ENCODE results near the gene ST8SIA1. TPM values are rescaled to one million over a fixed set of nuclear protein-coding genes. Genes with fewer than 3 reads are reported as not detected.

The ST8SIA1 gene
- total and polyA plus RNA-seq, 2 of the 8 experiments (the other 6 are each of a cell fraction or from before 2014, with no cell fraction given), result 1.9 to 4.4 TPM

GRCh38 chr12:22307811-22308210 lies 26.7 kb downstream of the ST8SIA1 start:
- Histone ChIP-seq H3K4ac (replicated peaks; ENCODE audit: insufficient read length, low read depth, low read length) (no peak overlapping the region), H3K79me2 (ENCODE audit: control insufficient read depth in 1 of 2, insufficient read depth in 2 of 2, low read length in 2 of 2) (no peaks in the 10 kb centered on the region), H3K14ac (ENCODE audit: insufficient read length) (no peak overlapping the region), H3K27me3 (replicated peaks in 1 of 4; ENCODE audit: control insufficient read depth in 3 of 4, extremely low read depth in 1 of 4, insufficient read depth in 3 of 4, low read length in 3 of 4) (no peaks in the 10 kb centered on the region), H2BK20ac (ENCODE audit: low read length) (no peak overlapping the region), H3K79me1 (ENCODE audit: low read depth, low read length) (no peaks in the 10 kb centered on the region), H2BK15ac (ENCODE audit: low read length) (no peak overlapping the region), H3K23ac (ENCODE audit: insufficient read length) (no peak overlapping the region), H2BK5ac (ENCODE audit: low read depth, low read length) (no peak overlapping the region), H2BK12ac (ENCODE audit: low read depth, low read length) (no peak overlapping the region), H4K91ac (replicated peaks; ENCODE audit: insufficient read length, low read length) (no peak overlapping the region), H3K56ac (replicated peaks; ENCODE audit: insufficient read length, low read depth, low read length) (no peak overlapping the region), H3K18ac (ENCODE audit: extremely low read depth, low read length) (no peak overlapping the region), H4K8ac (ENCODE audit: extremely low read depth, insufficient read depth, low read length) (no peak overlapping the region), H3K9me3 (ENCODE audit: insufficient read depth in 2 of 2, low read depth in 1 of 2, low read length in 1 of 2) (no peaks in the 10 kb centered on the region), H4K5ac (ENCODE audit: insufficient read length, low read depth, low read length) (no peak overlapping the region), H2AFZ (ENCODE audit: low read length) (no peak overlapping the region), H3K4me2 (ENCODE audit: insufficient read depth in 1 of 2, low read depth in 2 of 2, low read length in 2 of 2) (no peak overlapping the region), H2AK5ac (ENCODE audit: low read depth, low read length) (no peak overlapping the region), H3K9ac (replicated peaks in 1 of 4; ENCODE audit: extremely low read depth in 1 of 4, low read depth in 3 of 4, low read length in 3 of 4) (no peak overlapping the region), H3K36me3 (ENCODE audit: control insufficient read depth in 2 of 4, insufficient read depth in 4 of 4, low read length in 3 of 4) (no peaks in the 10 kb centered on the region), H3K23me2 (ENCODE audit: low read depth, low read length) (no peaks in the 10 kb centered on the region), H3K4me3 (ENCODE audit: extremely low read depth in 1 of 4, insufficient read depth in 2 of 4, low read depth in 3 of 4, low read length in 4 of 4) (no peak overlapping the region), H3K4me1 (replicated peaks in 1 of 4; ENCODE audit: control insufficient read depth in 3 of 4, insufficient read depth in 4 of 4, low read length in 3 of 4) (no peaks in the 10 kb centered on the region), H2BK120ac (replicated peaks; ENCODE audit: low read depth, low read length) (no peak overlapping the region), H3K27ac (ENCODE audit: low read depth, low read length) (no peak overlapping the region), H4K20me1 (replicated peaks in 1 of 2; ENCODE audit: control insufficient read depth in 1 of 2, insufficient read depth in 2 of 2, low read length in 2 of 2) (no peaks in the 10 kb centered on the region)
- no peak for DNase-seq (ENCODE audit: low read depth in 1 of 2, low spot score in 2 of 2)
- CTCF ChIA-PET (ENCODE audit: partially characterized antibody), result no interaction called here
- no peak for FAIRE-seq
- POLR2A ChIA-PET (ENCODE audit: partially characterized antibody), result no interaction called here
- 92% methylated on average over 2 of the region's 2 CpGs; no CpG with 5 or more reads in 1 of the 2 experiments for WGBS, 2 experiments (ENCODE audit: extremely low coverage in 1 of 2, insufficient coverage in 1 of 2, insufficient read length in 1 of 2, insufficient replicate concordance in 2 of 2, low coverage in 1 of 2, low lambda C conversion rate in 2 of 2, missing lambda C conversion rate in 1 of 2)
- TF ChIP-seq HDAC2 (IDR thresholded peaks at IDR 0.05; ENCODE audit: borderline replicate concordance in 1 of 2, low read depth in 2 of 2, low read length in 2 of 2) (no peak), POU5F1 (IDR thresholded peaks at IDR 0.05; ENCODE audit: low read depth, low read length) (no peak), SIRT6 (IDR thresholded peaks at IDR 0.05; ENCODE audit: low read length) (no peak), NRF1 (IDR thresholded peaks at IDR 0.05; ENCODE audit: low read depth, low read length) (no peak), ASH2L (IDR thresholded peaks at IDR 0.05; ENCODE audit: low read length) (no peak), NANOG (IDR thresholded peaks at IDR 0.05; ENCODE audit: insufficient read depth, low read depth, low read length, poor library complexity, severe bottlenecking) (no peak), GABPA (IDR thresholded peaks at IDR 0.05; ENCODE audit: borderline replicate concordance, insufficient read depth, low read length) (no peak), TBP (IDR thresholded peaks at IDR 0.05; ENCODE audit: low read depth, low read length) (no peak), KDM5A (IDR thresholded peaks at IDR 0.05; ENCODE audit: low read length) (no peak), EGR1 (IDR thresholded peaks at IDR 0.05; ENCODE audit: borderline replicate concordance, low read depth, low read length) (no peak), RFX5 (IDR thresholded peaks at IDR 0.05; ENCODE audit: borderline replicate concordance, low read depth, low read length) (no peak), CTCF (IDR thresholded peaks at IDR 0.05; ENCODE audit: control extremely low read depth in 1 of 3, insufficient read depth in 1 of 3, low read depth in 1 of 3, low read length in 3 of 3) (no peak), POLR2AphosphoS5 (IDR thresholded peaks at IDR 0.05; ENCODE audit: low read depth, low read length) (no peak)
